DND-41 (cell line): ENCODE results near the gene MARCHF4.

ENCODE experiments used
- CTCF ChIP-seq: IDR thresholded peaks from 2 replicates; pipeline ENCODE4 v1.5.1; 2012; ENCODE audit warnings: borderline replicate concordance, low read length, moderate library complexity, mild to moderate bottlenecking; ENCODE audit not compliant: poor library complexity, severe bottlenecking; ENCODE audit errors: extremely low read depth
- EZH2 ChIP-seq: IDR thresholded peaks from 3 replicates; pipeline ENCODE4 v1.6.1; 2012; ENCODE audit warnings: borderline replicate concordance, low read depth, mild to moderate bottlenecking, moderate library complexity, low read length, inconsistent platforms; ENCODE audit not compliant: severe bottlenecking

- no peak for TF ChIP-seq CTCF
- TF ChIP-seq EZH2 = no peak
Measured at GRCh38 chr2:216352653-216353270, 19.5 kb downstream of the MARCHF4 start.
